Middle frontal gyrus (tissue), 1 donor: ENCODE data around the gene IL3.

Experiments
- DNase-seq: peaks from one replicate; pipeline ENCODE4 v3.0.0-alpha.2; 2015; ENCODE audit warnings: low spot score; ENCODE audit errors: extremely low spot score

IL3 gene

DNA sequence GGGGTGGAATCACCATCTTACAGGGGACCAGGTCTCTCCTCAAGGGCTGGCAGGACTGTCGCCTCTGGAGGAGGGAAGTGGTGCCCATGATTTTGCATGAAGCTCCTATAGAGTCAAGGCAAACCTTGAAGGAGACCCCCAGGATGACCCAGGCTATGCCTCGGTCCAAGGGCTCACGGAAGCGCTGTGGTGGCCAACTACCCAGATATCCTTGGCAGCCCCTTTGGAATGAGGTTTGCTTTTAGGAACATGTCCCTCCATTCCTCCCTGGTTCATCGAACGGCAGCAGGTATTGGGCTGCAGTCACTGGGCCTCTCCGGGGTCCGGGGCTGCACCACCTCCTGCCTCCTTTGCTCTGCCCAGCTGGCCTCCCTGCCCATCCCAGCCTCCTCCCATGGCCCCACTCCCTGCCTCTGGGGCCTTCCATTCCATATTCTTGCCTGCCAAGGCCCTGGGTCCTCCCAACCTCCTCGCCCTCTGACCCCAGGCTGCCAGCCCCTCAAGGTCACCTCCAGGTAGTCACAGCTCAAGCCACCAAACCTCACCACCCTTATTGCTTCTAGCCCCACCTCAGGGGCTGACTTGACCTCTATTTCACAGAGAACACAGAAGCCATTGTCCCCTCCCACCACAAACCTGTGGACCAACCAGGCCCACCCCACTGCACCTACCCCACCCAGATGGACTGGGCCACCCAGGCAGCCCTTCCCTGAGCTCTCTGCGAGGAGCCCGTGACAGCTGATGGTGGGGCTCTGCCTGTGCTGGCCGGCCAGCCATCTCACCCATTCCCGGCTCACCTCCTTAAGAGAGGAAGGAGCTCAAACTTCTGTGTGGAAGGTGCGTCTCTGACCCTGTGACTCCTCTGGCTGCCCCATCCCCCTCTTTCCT lies 3.6 kb upstream of the IL3 start:
- no peak for DNase-seq

GRCh38 chr5:132057498-132058255 lies 2.8 kb upstream of the IL3 start:
- no peak for DNase-seq

DNA sequence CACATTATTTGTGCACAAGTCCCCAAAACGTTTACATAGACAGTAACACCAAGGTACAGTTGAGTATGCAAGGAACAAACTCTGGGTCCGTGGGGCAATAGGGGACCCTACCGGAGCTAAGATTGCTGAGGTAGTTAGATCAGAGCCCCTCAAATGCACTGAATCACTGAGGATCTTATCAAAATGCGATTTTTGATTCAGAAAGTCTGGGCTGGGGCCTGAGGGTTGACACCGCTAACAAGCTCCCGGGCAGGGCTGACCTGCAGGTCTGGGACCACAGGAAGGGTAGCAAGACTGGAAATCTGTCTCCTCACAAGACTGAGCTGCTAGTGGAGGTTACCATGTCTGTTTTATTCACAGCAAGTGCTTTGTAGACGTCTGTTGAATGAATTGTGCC lies 1.8 kb upstream of the IL3 start:
- DNase-seq: no peak

- no peak for DNase-seq
Measured at GRCh38 chr5:132059043-132059695, 1.3 kb upstream of the IL3 start.

GRCh38 chr5:132059696-132060500 lies 557 bp upstream of the IL3 start:
- DNase-seq: no peak

DNA sequence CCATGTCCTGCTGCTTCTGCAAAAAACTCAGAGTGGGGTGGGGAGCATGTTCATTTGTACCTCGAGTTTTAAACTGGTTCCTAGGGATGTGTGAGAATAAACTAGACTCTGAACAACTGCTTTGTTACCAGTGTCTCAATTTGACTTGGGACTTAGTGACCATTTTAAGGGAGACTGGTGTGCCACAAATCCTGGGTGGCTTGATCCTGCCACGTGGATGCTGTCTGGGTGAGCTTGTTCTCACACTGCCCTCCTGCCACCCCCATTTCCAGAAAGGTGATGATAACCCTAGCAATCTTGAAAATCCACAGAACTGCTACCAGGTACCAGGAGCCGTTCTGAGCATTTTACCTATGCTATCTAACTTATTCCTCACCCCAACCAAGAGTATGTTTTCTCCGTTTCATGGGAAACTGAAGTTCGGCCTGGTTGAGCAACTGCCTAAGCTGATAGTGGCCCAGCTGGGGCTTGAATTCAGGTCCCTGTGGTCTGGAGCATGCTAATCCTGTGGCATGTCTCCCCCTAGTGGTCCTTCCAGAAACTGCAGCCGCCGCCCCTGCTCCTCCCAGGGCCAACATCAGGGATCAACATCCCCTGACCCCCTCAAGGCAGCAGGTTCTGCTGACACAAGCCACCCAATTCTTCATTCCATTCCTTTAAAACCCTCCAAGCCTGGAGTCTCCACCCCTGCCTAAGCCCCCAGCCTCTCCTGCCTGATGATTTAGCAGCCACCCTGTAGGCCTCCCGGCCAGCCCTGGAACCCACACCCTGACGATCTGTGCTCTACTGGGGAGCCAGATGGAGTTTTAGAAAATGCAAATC lies 2.8 kb downstream of the IL3 start:
- DNase-seq: peak; percentile 20

- no peak for DNase-seq
Measured at GRCh38 chr5:132064140-132064539, 3.7 kb downstream of the IL3 start.

- DNase-seq: peak; percentile 16
Measured at GRCh38 chr5:132064738-132065331, 4.4 kb downstream of the IL3 start.

DNA sequence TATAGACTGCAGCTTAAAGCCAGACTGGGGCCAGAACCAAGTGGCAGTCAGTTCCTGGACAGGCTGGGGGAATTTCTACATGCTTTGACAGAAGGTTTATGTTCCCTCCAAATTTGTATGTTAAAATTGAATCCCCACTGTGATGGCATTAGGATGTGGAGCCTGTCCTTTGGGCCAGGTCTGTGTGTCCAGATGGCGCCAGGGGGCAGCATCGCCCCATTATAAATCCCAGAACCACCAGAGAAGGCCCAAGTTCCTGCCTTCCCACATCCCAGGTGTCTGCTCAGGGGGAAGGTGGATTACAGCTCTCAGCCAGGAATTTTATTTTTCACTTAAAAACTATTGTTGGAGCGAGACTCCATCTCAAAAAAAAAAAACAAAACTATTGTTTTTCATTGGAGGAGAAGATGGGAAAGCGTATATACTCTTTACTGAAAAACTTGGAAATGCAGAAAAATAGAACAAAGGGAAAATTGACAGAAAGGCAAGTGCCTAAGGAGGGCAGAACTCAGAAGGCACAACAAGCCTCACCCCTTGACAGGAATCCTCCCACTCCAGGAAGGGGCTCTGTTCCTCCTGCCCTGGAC lies 5.0 kb downstream of the IL3 start:
- no peak for DNase-seq

- no peak for DNase-seq
Measured at GRCh38 chr5:132065951-132066701, 5.7 kb downstream of the IL3 start.

- DNase-seq: no peak
Measured at GRCh38 chr5:132066871-132067270, 6.4 kb downstream of the IL3 start.

DNA sequence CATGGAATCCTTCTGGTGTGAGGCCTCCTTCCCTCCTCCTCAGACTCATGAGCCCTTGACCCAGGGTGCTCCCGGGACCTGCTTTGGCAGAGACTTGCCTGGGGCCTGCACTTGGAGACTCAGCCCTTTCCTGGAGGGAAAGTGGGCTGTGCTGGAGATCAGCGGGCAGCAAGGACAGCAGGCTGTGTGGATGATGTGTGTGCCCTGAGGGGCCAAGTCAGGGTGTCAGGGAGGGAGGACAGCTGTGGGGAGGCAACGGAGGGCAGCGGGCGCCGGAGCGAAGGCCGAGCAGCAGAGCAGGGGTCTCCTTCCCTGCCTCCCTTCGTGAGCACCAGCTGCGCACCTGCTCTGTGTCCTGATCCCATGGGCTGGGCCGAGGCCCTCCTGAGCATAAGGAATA lies 7.0 kb downstream of the IL3 start:
- no peak for DNase-seq

DNA sequence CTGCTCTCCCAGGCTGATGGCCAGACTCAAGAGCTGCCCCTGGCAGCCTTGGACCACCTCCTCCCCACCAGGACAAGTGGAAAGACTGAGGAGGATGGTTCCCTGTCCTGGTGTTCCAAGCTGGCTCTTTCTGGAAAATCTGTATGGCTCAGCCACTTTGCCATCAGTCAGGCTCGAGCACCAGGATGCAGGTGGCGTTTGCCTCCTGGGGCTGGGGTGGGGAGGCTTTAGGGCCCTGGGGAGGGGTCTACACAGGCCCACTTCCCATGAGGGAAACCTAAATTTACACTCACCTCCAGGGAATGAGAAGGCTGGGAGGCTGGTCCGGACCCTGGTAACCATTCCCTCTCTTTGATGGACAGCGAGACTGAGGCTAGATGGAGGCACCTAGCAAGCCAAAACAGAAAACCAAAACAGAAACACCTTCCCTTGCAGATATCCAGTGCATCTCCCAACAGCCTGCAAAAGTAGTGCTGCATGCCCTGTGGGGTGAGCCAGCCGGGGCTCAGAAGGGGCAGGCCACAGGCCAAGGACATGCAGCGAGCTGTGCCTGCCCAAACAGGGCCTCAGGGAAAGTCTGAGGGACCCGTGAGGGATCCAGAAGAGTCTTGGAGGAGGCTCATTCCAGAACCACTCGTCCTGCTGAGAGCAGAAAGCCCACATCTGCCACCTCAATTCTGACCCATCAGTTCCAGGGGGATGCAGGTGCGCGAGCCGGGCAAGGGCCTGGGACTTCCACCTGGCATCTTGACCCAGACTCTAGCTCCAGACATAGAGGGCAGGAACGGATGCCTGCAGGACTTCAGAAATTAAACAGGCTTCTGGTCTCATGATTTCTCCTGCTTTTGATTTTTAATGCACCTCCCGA lies 7.7 kb downstream of the IL3 start:
- DNase-seq: no peak

DNA sequence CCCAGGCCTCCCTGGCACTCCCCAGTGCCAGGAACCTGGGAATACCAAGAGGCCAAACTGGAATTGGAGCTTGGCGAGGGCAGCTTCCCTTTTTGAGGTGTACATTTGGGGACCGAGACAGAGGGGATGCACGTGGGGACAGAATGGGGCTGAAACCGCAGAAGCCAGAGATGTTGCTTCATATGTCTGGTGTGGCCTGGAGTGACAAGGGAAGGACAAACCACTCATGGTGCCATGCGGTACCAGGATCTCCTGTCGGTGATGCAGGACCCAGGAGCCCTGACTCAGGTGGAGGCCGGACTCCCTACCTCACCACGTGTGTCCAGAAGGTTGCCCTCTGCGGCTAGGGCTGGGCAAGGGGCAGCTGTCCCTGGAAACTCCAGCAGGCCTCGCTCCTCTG lies 9.1 kb downstream of the IL3 start:
- DNase-seq: no peak

DNA sequence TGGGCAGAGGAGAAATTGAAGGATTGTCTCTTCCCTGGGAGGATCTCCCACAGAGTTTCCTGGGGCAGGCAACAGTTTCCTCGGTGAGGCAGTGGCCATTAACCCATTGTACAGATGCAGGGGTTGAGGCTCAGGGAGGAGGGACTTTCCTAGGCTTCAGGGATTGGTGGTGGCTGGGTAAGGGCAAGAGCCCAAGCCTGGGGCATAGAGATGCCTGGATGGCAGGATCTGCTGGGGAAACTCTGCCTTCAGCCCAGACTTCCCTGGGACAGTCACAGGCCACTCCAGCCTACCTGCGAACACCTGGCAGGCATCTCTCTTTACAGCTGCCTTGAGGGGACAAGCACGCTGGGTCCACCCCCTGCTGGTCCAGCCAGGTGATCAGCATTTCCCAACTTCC lies 9.5 kb downstream of the IL3 start:
- DNase-seq: no peak

DNA sequence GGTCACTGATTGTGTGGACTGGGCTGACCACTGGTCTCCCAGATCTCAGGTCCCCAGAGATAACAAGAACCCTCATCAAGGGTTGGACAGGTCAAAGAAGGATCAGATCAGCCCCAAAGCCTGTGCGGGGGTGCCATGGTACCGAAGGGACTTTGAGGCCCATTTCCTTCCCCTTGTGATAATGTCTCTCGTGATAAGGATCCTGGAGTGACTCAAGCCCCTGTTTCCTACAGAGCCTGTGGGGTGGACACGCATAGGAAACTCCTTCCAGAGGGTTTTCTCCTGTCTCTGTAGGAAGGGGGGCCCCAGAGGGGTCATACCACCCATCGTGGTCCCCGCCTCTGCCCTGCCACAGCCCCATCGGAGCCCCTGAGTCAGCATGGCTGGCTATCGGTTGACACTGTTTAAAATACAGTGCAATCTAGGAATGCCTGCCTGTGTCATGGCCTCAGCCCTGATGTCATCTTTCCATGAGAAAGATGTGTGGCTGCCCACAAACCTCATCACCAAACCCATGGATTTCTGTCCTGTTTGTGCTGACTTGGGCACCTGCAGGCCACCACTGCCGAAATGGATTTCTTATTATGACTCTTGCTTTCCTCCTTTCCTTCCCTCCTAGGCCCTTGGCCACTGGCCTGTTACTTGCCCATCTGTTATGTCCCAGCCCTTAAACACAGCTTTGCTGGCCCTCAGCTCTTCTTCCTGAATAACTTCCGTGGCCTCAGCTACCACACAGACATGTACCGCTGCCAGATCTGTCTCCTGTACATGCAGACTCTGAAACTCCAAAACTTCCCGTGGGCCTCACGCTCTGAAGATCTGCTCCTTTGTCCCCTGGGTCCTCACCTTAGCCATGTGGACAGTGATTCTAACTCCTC lies 10.2 kb downstream of the IL3 start:
- no peak for DNase-seq

GRCh38 chr5:132071338-132071707 lies 10.9 kb downstream of the IL3 start:
- DNase-seq: no peak
